GM18505 (cell line): Measurements from ENCODE around the gene CDK10.

ENCODE experiments used
- ATAC-seq: cut with Tn5 transposase; IDR thresholded peaks from one replicate; pipeline ENCODE4 v1.9.1; 2021; ENCODE audit not compliant: unreplicated experiment
- POLR2A ChIP-seq: IDR thresholded peaks from 4 replicates; pipeline ENCODE4 v1.6.1; 2011; ENCODE audit warnings: borderline replicate concordance; ENCODE audit not compliant: insufficient read depth, insufficient read length; ENCODE audit errors: extremely low read depth

The CDK10 gene

GRCh38 chr16:89706518-89707260 is 20.2 kb downstream of the CDK10 start:
- TF ChIP-seq POLR2A = no peak
- no peak for ATAC-seq

GRCh38 chr16:89707695-89708094 is 21.2 kb downstream of the CDK10 start:
- ATAC-seq = no peak
- TF ChIP-seq POLR2A = no peak

GRCh38 chr16:89708481-89708931 is 22.0 kb downstream of the CDK10 start:
- TF ChIP-seq POLR2A = no peak
- no peak for ATAC-seq

- TF ChIP-seq POLR2A = no peak
- no peak for ATAC-seq
Measured at GRCh38 chr16:89709166-89709565, 22.7 kb downstream of the CDK10 start.

- TF ChIP-seq POLR2A = no peak
- ATAC-seq = no peak
Measured at GRCh38 chr16:89709716-89710432, 23.4 kb downstream of the CDK10 start.

GRCh38 chr16:89710709-89711564 is 24.4 kb downstream of the CDK10 start:
- TF ChIP-seq POLR2A = no peak

GRCh38 chr16:89711601-89712273 is 25.2 kb downstream of the CDK10 start:
- ATAC-seq = no peak
- TF ChIP-seq POLR2A = peak; percentile 61

More at GRCh38 chr16:89710709-89711564, 24.4 kb downstream of the CDK10 start:
- no peak for ATAC-seq

GRCh38 chr16:89712274-89712781 is 25.8 kb downstream of the CDK10 start:
- no peak for TF ChIP-seq POLR2A
- no peak for ATAC-seq

GRCh38 chr16:89716493-89716892 is 30.0 kb downstream of the CDK10 start:
- TF ChIP-seq POLR2A = no peak
- no peak for ATAC-seq

GRCh38 chr16:89716916-89717687 is 30.6 kb downstream of the CDK10 start:
- ATAC-seq = no peak
- no peak for TF ChIP-seq POLR2A

- ATAC-seq = no peak
- no peak for TF ChIP-seq POLR2A
Measured at GRCh38 chr16:89717688-89718505, 31.4 kb downstream of the CDK10 start.

- ATAC-seq = peak; percentile 20
- TF ChIP-seq POLR2A = no peak
Measured at GRCh38 chr16:89720551-89720812, 34.0 kb downstream of the CDK10 start.
